Measurements from ENCODE around the gene UBE2G2. TPM values are rescaled to one million over a fixed set of nuclear protein-coding genes. Genes with fewer than 3 reads are reported as not detected.

The UBE2G2 gene
- total and polyA plus RNA-seq, 2 of the 4 experiments (the other 2 are of a cell fraction), result 65.4 to 91.7 TPM

- no CpG with 5 or more reads among the region's 1 CpG for WGBS, 2 experiments (ENCODE audit: extremely low coverage in 2 of 2, insufficient read length in 1 of 2)
- POLR2A ChIA-PET (ENCODE audit: unreplicated experiment), result no interaction called here
- H3K27ac ChIP-seq (ENCODE audit: insufficient read depth, low read length), result no peak overlapping the region
- no peak overlapping the region for H2BK20ac ChIP-seq (ENCODE audit: low read depth, low read length)
- peaks cover 4% of the 10 kb centered on the region; the same call in 1 of the 2 replicates for H3K4me1 ChIP-seq (ENCODE audit: control insufficient read depth, insufficient read depth, low read length)
- no peak overlapping the region for H3K56ac ChIP-seq (ENCODE audit: extremely low read depth, insufficient read depth, low read length)
- in situ Hi-C loops (cut with MboI; ENCODE audit: low sequenced_read_pairs) (no loop called here), intact Hi-C loops (cut with micrococcal nuclease) (no loop called here), dilution Hi-C loops (cut with HindIII; ENCODE audit: low sequenced_read_pairs, unreplicated experiment) (no loop called here)
- BruUV-seq (replicated peaks), result no TSS peak
- H2AK9ac ChIP-seq (replicated peaks; ENCODE audit: low read depth, low read length, poor library complexity), result no peak overlapping the region
- H3K36me3 ChIP-seq (ENCODE audit: control insufficient read depth, insufficient read depth, low read length), result peaks cover 8% of the 10 kb centered on the region
- peaks cover 66% of the 10 kb centered on the region for H4K20me1 ChIP-seq (ENCODE audit: insufficient read depth, low read length)
- no peak overlapping the region for H4K8ac ChIP-seq (ENCODE audit: low read depth in 2 of 2, low read length in 2 of 2)
- no peaks in the 10 kb centered on the region for H3K9me3 ChIP-seq (ENCODE audit: control insufficient read depth, insufficient read depth, low read length)
- H2AK5ac ChIP-seq (ENCODE audit: low read depth, low read length), result no peak overlapping the region
- H3K14ac ChIP-seq (replicated peaks; ENCODE audit: low read depth, low read length), result no peak overlapping the region
- H3K18ac ChIP-seq (ENCODE audit: low read depth, low read length), result no peak overlapping the region
- H3K4ac ChIP-seq (ENCODE audit: low read depth, low read length), result no peak overlapping the region
- H2BK15ac ChIP-seq (ENCODE audit: low read depth, low read length), result no peak overlapping the region
- no peak overlapping the region for H4K5ac ChIP-seq (ENCODE audit: low read depth, low read length)
- no peak overlapping the region for H3K4me2 ChIP-seq (ENCODE audit: low read depth, low read length)
- H2AFZ ChIP-seq (replicated peaks; ENCODE audit: low read length, poor library complexity), result no peak overlapping the region
- no peak overlapping the region for H3K9ac ChIP-seq (ENCODE audit: low read depth, low read length)
- no peak overlapping the region; the same call in 1 of the 2 replicates for H3K23ac ChIP-seq (ENCODE audit: low read depth, low read length)
- H3K79me1 ChIP-seq (ENCODE audit: low read depth in 1 of 2, low read length in 2 of 2), result peaks cover 54 to 75% of the 10 kb centered on the region in 2 experiments
- no peak overlapping the region for H2BK120ac ChIP-seq (ENCODE audit: low read depth, low read length)
- CTCF ChIA-PET, result interaction anchor here (1.2 kb wide), 1 partner anchor 10 kb away, joined by 4 read pairs; no protein-coding TSS in a partner anchor
- H3K4me3 ChIP-seq (ENCODE audit: insufficient read depth, low read depth, low read length), result no peak overlapping the region
- DNase-seq (peak; percentile 58), ATAC-seq (ENCODE audit: low read depth) (no peak; the same call in 1 of the 2 replicates)
- H3K9me1 ChIP-seq (ENCODE audit: insufficient read depth, low read length), result peaks cover 3% of the 10 kb centered on the region
- H3K27me3 ChIP-seq (ENCODE audit: control insufficient read depth, insufficient read depth, low read length), result no peaks in the 10 kb centered on the region
- no peak overlapping the region for H2BK5ac ChIP-seq (ENCODE audit: low read depth, low read length, poor library complexity, severe bottlenecking)
- no peak for TF ChIP-seq ELK1 (IDR thresholded peaks at IDR 0.05; ENCODE audit: borderline replicate concordance, low read depth, low read length)
- no peak for TF ChIP-seq MAFK (IDR thresholded peaks at IDR 0.05; ENCODE audit: low read depth, low read length)
- no peak for TF ChIP-seq FOS (IDR thresholded peaks at IDR 0.05; ENCODE audit: low read depth, low read length)
- no peak for TF ChIP-seq MXI1 (IDR thresholded peaks at IDR 0.05; ENCODE audit: borderline replicate concordance, low read depth, low read length)
- no peak for TF ChIP-seq CTCF (conservative IDR thresholded peaks at IDR 0.05; ENCODE audit: low read depth, low read length)
- TF ChIP-seq RFX5 (IDR thresholded peaks at IDR 0.05; ENCODE audit: low read depth, low read length), result no peak
- TF ChIP-seq BHLHE40 (IDR thresholded peaks at IDR 0.05; ENCODE audit: low read depth, low read length), result no peak
- no peak overlapping the region for H4K91ac ChIP-seq (ENCODE audit: insufficient read depth, low read depth, low read length)
These were observed 11.7 kb downstream of the UBE2G2 start for GRCh38 chr21:44789880-44790279.
